HG02763 (cell line): ENCODE measurements around the gene RFPL4AL1.
"Not testable (repeated sequence)": the region's sequence is repeated elsewhere in the genome, so short reads cannot be mapped to it uniquely, and the experiment has no call there.

Experiments
- ATAC-seq: cut with Tn5 transposase; IDR thresholded peaks from one replicate; pipeline ENCODE4 v1.9.1; 2021; ENCODE audit warnings: mild to moderate bottlenecking, moderate library complexity; ENCODE audit not compliant: unreplicated experiment

The RFPL4AL1 gene

GRCh38 chr19:55768818-55769217, at the start of gene RFPL4AL1:
TSS of gene RFPL4AL1 (plus strand) at chr19:55769118. CDS start at chr19:55771805, 2,687 bp downstream.
- ATAC-seq: not testable (repeated sequence)

GRCh38 chr19:55720214-55720746, 48.6 kb upstream of the RFPL4AL1 start:
- no peak for ATAC-seq

GRCh38 chr19:55720801-55721200, 48.1 kb upstream of the RFPL4AL1 start:
- no peak for ATAC-seq

- no peak for ATAC-seq
These were observed 45.4 kb upstream of the RFPL4AL1 start for GRCh38 chr19:55723491-55723890.

- not testable (repeated sequence) for ATAC-seq
These were observed 38.5 kb upstream of the RFPL4AL1 start for GRCh38 chr19:55730378-55730777.

- ATAC-seq: no peak
These were observed 30.6 kb upstream of the RFPL4AL1 start, which contains the start of gene NLRP9 for GRCh38 chr19:55738302-55738701. TSS of gene NLRP9 (minus strand) at chr19:55738402. CDS start at chr19:55738374, 28 bp downstream.

GRCh38 chr19:55750715-55751114, 18.2 kb upstream of the RFPL4AL1 start:
- no peak for ATAC-seq

GRCh38 chr19:55753401-55753800, 15.5 kb upstream of the RFPL4AL1 start:
- no peak for ATAC-seq

- ATAC-seq: not testable (repeated sequence)
These were observed 12.1 kb upstream of the RFPL4AL1 start for GRCh38 chr19:55756808-55757207.

- ATAC-seq: not testable (repeated sequence)
These were observed 10.1 kb upstream of the RFPL4AL1 start, which contains the start of gene RFPL4A for GRCh38 chr19:55758797-55759196. TSS of gene RFPL4A (plus strand) at chr19:55759097. CDS start at chr19:55761801, 2,704 bp downstream.

GRCh38 chr19:55766466-55766865, 2.5 kb upstream of the RFPL4AL1 start:
- no peak for ATAC-seq

GRCh38 chr19:55769632-55770031, 714 bp downstream of the RFPL4AL1 start:
- not testable (repeated sequence) for ATAC-seq

GRCh38 chr19:55777528-55777927, 8.6 kb downstream of the RFPL4AL1 start:
- ATAC-seq: no peak

- ATAC-seq: no peak
These were observed 9.4 kb downstream of the RFPL4AL1 start for GRCh38 chr19:55778331-55778730.

- ATAC-seq: no peak
These were observed 12.2 kb downstream of the RFPL4AL1 start for GRCh38 chr19:55781112-55781511.

GRCh38 chr19:55795021-55795420, 26.1 kb downstream of the RFPL4AL1 start:
- no peak for ATAC-seq

- ATAC-seq: no peak
These were observed 32.5 kb downstream of the RFPL4AL1 start for GRCh38 chr19:55801416-55801815.

- no peak for ATAC-seq
These were observed 33.4 kb downstream of the RFPL4AL1 start for GRCh38 chr19:55802281-55802680.

- peak; percentile 41 for ATAC-seq
These were observed 40.6 kb downstream of the RFPL4AL1 start for GRCh38 chr19:55809381-55810058.

- ATAC-seq: no peak
These were observed 42.4 kb downstream of the RFPL4AL1 start for GRCh38 chr19:55811340-55811739.

- no peak for ATAC-seq
These were observed 43.5 kb downstream of the RFPL4AL1 start for GRCh38 chr19:55812449-55812848.

- no peak for ATAC-seq
These were observed 45.0 kb downstream of the RFPL4AL1 start for GRCh38 chr19:55813906-55814305.
